ENCODE results near the gene CPNE4.

CPNE4 gene

DNA sequence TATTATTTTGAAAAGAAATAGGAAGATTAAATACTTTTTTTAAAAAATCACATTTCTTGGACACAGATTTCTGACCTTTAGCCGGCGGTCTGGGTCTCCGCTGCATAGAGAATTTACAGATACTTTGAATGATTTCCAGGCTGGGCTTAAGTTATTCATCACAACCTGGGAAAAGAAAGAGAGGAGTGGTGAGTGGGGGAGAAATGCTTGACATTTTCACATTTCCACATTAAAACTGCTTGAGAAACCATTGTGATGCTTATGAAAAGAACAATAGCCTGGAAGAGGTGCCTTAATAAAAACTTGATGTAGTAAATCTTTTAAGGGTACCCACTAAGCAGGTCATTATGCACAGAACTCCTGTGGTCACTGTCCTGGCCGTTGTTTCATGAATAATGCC, 365.2 kb downstream of the CPNE4 start:
- no peak for DNase-seq

GRCh38 chr3:131658771-131659170, 376.0 kb downstream of the CPNE4 start:
- no peak for DNase-seq

- DNase-seq, result no peak
Measured at GRCh38 chr3:131658115-131658514, 376.7 kb downstream of the CPNE4 start.

DNA sequence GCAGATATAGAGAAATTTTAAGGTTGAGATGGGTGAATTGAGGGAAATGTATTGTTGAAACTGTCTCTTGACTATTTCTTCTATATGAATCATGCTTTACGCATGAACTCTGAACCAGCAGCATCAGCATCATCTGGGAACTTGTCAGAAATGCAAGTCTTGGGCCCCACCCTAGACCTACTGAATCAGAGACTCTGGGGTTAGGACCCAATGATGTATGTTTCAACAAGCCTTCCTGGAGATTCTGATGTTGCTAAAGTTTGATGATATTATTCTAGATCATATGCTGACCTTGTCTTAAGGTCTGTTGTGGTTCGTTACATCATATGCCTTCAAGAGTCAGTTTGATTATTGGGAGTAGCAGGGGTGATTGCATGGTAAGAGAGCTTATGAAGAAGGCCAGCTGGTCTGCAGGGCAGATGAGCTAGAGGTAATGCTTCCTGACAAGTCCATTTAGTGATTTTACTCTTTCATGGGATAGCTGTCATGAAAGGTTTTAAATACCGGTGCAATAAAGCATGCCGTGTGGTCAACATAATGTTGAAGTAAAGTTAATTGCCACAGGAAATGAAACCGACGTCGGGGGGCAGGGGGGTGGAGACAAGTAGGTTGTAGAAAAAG, 379.6 kb downstream of the CPNE4 start:
- DNase-seq, result no peak

- DNase-seq, result no peak
Measured at GRCh38 chr3:131645638-131646037, 389.2 kb downstream of the CPNE4 start.

GRCh38 chr3:131636266-131636775, 398.5 kb downstream of the CPNE4 start:
- DNase-seq, result no peak

DNA sequence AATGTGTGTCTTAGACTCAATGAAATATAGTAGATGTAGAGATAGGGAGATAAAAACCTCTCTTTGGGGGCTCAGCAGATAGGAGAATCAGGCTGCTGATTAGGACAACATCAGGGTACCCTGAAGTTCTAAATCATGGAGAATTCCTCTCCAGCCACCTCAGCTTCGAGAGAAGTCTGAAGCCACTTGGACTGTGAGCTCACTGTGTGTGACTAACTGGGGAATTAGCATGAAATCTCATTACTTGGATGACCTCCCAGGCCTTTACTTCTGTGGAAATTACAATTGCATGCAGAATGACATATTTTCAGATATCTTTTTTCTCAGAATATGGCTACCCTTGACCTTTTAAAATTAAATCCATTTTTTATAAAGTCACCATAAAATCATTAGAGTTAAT, 404.0 kb downstream of the CPNE4 start:
- DNase-seq, result no peak

DNA sequence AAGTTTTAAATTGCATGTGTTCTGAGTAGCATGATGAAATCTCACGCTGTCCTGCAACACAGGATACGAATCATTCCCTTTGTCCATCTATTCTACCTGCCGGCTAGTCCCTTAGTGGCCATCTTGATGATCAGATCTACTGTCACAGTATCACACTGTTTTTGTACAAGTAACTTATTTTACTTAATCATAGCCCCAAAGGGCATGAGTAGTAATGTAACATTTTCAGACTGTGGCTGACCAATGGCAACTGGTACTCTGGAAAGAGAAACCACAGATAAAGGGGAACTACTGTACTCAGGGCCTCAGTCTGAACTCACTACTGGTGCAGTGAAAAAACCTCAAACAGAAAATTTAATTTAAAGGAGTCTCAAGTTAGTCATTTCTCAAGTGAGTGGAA, 404.7 kb downstream of the CPNE4 start:
- DNase-seq, result peak; percentile 40 to 46

DNA sequence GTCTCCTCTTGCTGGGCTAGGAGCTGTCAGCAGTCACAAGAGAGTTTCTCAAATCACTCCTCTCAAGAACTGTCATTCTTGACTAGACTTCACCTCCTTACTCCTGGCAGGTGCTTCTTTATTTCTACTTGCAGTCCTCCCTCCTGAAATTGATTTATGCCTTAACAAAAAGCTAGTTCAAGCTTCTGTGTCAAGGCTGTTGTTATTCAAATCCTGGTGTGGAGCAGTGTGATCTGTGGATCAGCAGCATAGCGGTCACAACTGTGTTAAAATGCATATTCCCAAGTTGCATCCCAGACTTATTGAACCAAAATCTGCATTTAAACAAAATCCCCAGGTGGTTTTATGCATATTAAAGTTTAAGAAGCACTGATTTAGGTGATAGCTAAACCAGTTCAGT, 411.4 kb downstream of the CPNE4 start:
- no peak for DNase-seq

- DNase-seq, result no peak
Measured at GRCh38 chr3:131622726-131623125, 412.1 kb downstream of the CPNE4 start.

DNA sequence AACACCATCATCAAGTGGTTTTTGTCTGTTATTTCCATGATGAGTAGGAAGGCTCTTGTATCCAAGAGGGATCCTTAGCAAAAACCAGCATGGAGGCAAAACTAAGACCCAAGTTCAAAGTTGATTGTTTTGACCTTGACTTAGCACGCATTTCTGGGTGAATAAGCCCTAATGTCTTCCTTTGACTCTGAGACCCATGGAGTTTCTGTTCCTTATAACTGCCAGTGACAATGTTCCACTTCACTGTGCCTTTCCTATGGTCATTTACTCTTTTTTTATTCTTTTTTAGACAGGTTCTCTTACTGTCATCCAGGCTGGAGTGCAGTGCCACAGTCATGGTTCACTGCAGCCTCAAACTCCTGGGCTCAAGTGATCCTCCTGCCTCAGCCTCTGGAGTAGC, 413.8 kb downstream of the CPNE4 start:
- no peak for DNase-seq

- DNase-seq, result no peak
Measured at GRCh38 chr3:131619821-131620220, 415.0 kb downstream of the CPNE4 start.

GRCh38 chr3:131616719-131617118, 418.1 kb downstream of the CPNE4 start:
- DNase-seq, result no peak

DNA sequence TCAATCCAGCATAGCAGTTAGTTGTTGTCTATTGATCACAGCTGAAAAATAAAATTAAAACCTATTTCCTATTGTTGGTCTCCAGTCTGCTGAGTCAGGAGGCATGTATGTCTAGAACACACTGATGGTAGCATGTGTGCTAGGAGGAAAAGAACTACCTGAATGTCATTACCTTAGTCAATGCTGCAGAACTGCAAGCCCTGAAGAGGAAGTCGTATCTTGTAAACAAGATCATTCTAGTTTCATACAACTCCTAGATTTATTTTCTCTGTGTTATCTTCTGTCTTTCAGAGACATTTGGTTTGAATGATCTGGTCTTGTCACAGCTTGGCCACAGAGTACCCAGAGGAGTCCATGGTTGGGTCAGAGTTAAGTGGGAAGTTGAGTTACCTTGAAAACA, 422.1 kb downstream of the CPNE4 start:
- no peak for DNase-seq

DNA sequence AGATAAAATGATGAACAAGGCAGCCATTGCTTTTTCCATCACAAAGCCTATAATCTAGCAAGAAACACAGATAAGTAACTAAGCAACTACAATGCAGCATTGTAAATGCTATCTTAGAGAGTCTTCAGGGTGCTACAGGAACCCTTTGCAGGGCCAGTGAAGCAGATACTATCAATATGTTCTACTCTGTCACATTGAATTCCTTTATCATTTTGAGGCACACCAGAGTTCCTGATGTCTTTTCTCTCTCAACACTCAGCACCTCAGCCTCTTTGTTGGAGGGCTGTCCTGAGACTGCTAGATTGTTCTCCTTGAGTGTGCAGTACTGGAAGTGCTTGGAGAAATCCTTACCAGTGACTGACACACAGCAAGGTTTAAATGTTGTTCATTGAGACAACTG, 424.6 kb downstream of the CPNE4 start:
- DNase-seq, result no peak

- DNase-seq, result no peak
Measured at GRCh38 chr3:131608741-131609140, 426.1 kb downstream of the CPNE4 start.

- DNase-seq, result no peak
Measured at GRCh38 chr3:131608296-131608695, 426.5 kb downstream of the CPNE4 start.

DNA sequence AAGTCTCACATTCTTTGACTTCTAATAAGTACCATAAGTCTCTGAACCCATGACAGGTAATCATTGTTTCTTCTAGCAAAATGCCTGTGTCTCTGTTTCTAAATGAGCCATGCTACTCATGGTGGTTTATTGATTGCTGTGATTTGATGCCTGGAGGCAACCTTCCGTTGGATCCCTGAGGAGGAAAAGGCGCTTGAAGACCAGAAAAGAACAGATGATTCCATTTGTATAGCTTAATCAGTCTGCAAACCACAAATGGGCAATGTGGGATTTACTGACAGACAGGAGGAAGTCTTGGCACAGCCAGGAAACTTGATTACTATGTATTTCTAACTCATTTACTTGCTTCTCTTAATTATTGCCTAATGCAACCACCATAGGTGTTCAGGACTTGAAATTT, 428.9 kb downstream of the CPNE4 start:
- no peak for DNase-seq

- DNase-seq, result no peak
Measured at GRCh38 chr3:131602011-131602779, 432.6 kb downstream of the CPNE4 start.

DNA sequence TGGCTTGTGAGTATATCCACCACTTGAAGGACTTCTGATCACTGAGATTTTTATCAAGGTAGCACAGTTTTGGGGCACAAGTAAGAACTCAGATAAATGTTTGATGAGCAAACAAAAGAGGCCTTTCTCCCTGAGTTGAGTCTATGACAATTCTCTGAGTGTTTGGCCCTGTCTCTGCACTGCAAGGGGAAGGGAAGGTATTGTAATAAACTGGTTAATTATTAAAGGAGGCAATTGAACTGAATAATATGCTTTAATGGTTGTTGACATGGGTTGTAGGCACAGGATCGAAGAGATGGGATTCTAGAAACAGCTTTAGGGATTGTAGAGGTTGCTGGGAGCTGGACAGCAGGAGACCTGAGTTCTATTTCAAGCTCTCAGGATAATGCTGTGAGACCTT, 437.0 kb downstream of the CPNE4 start:
- no peak for DNase-seq

DNA sequence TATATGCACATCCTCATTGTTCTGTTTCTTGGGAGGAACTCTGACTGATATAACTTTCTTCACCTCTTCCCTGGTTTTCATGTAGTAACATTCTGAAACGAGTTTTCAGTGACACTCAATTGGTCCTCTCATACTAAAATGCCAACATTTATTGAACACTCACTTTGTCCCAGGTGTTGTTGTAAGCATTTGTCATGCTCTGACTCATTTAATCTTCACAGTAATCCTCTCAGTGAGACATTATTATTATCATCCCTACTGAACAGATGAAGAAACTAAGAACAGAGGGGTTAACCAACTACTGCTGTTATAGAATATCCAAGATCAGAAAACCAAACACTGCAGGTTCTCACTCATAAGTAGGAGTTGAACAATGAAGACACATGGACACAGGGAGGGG, 437.9 kb downstream of the CPNE4 start:
- no peak for DNase-seq

- DNase-seq, result no peak
Measured at GRCh38 chr3:131591394-131592014, 443.3 kb downstream of the CPNE4 start.

DNA sequence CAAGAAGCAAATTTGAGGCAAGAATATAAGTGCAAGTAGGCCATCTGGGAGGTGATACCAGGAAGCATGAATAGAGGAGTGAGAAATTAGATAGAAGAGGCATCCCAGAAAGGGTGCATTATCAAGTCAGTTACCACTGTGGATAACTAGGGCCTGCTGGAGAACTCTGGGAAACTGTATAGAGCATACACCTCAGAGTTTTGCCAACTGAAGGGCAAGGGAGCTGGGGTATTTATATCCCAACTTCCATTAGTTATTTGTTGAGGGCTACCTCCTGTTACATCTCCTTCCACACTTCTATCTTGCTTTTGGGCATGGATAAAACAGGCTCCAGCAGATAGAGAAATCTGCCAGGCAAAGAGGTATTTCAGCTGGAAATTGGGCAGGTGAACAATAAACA, 448.5 kb downstream of the CPNE4 start:
- DNase-seq, result no peak

DNA sequence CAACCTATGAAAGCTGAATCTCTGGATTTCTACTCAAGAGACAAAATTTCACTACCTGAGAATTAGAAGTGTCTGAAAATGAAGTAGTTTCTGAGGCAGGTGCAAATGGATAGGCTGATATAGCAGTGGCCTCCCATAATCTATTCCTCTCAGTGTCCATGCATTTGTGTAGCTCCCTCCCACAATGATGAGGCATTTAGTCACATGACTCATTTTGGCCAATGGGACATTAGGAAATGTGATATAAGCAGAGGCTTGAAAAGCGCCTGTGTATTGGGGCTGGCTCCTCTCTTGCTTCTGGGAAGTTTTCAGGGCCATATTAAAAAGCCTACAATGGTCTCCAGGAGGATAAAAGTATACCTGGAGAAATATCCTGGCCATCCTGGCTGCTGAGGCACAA, 452.4 kb downstream of the CPNE4 start:
- no peak for DNase-seq
